ENCODE measurements around the gene MEN1.

- TF ChIP-seq EZH2 (IDR thresholded peaks at IDR 0.05; ENCODE audit: low read depth) = no peak
- no peak for TF ChIP-seq CTCF (conservative IDR thresholded peaks at IDR 0.05)
Observed at GRCh38 chr11:64831411-64831891, 21.1 kb upstream of the MEN1 start.
